Left lung (tissue), 10 donors: ENCODE results near the gene C6orf47. TPM values are rescaled to one million over a fixed set of nuclear protein-coding genes. Genes with fewer than 3 reads are reported as not detected.

Experiments used
- ATAC-seq: fragments of 200-7000 bp; cut with Tn5 transposase; one replicate; pipeline ENCODE4 v1.9.1; 2020; ENCODE audit warnings: moderate library complexity
- DNase-seq, 4 donors: peaks; one replicate each; pipeline ENCODE4 v3.0.0-alpha.2; 2013 to 2020
- H3K27ac ChIP-seq, 2 donors: fragments of 200-600 bp; sonication (generic) in 1 of 2; one replicate each; pipeline versions ENCODE4 v1.5.0 to v1.8.0; 2020 to 2021
- H3K27me3 ChIP-seq, 2 donors: fragments of 200-600 bp; sonication (generic) in 1 of 2; one replicate each; pipeline versions ENCODE4 v1.5.0 to v1.8.0; 2020 to 2021
- H3K36me3 ChIP-seq, 2 donors: fragments of 200-600 bp; sonication (generic) in 1 of 2; one replicate each; pipeline versions ENCODE4 v1.5.0 to v1.8.0; 2020 to 2021
- H3K4me1 ChIP-seq, 2 donors: fragments of 200-600 bp; one replicate each; pipeline ENCODE4 v1.8.0; 2021
- H3K4me3 ChIP-seq, 2 donors: fragments of 200-600 bp; sonication (generic) in 1 of 2; one replicate each; pipeline versions ENCODE4 v1.5.0 to v1.8.0; 2020 to 2021; ENCODE audit warnings: mild to moderate bottlenecking in 1 of 2
- H3K9me3 ChIP-seq, 2 donors: fragments of 200-600 bp; sonication (generic) in 1 of 2; one replicate each; pipeline versions ENCODE4 v1.5.0 to v1.8.0; 2020 to 2021
- CTCF ChIP-seq, 2 donors: fragments of 200-600 bp; sonication (generic) in 1 of 2; IDR thresholded peaks; one replicate each; pipeline versions ENCODE4 v1.5.0 to v1.8.0; 2021; ENCODE audit warnings: antibody characterized with exemption in 2 of 2
- intact Hi-C, 2 donors: fragments of 100-400 bp; cut with DNase I; formaldehyde crosslinking; loops; one replicate each; pipeline versions ENCODE4 v1.11.2 to v1.14.2; 2022
- polyA plus RNA-seq, 6 donors: library from polyadenylated mRNA; unstranded; fragments of 120-200 nt; gene quantifications; one replicate each; pipeline ENCODE4 v1.2.1, GENCODE V29; 2013; ENCODE audit not compliant: insufficient read length in 6 of 6
- total RNA-seq, 2 donors: library from RNA; stranded (reverse); fragmentation: NEBNext Ultra II Directional; extraction: Animal tissue kit (Norgen Biotek cat#: 25700); gene quantifications; one replicate each; pipeline ENCODE4 v1.2.1, GENCODE V29; 2021
- donor health status: DM: no; HTN: yes; CAD: no.
- donor health status: DM: no; HTN: no; CAD: no.

C6orf47 gene
- total and polyA plus RNA-seq, 8 donors = 15.3 to 23.8 (median 18.2) TPM

- Histone ChIP-seq H3K27me3 (no peaks in the 10 kb centered on the region), H3K27ac (no peak overlapping the region), H3K4me3 (peak overlapping the region in 1 of 2 donors; percentile 51), H3K4me1 (peaks cover 7 to 44% of the 10 kb centered on the region in 2 donors), H3K9me3 (no peaks in the 10 kb centered on the region), H3K36me3 (no peaks in the 10 kb centered on the region)
- DNase-seq = no peak
- no peak for ATAC-seq
- no peak for TF ChIP-seq CTCF (IDR thresholded peaks at IDR 0.05)
- intact Hi-C loops = no loop called here
Observed at GRCh38 chr6:31617010-31617409, 43.6 kb downstream of the C6orf47 start.

GRCh38 chr6:31615748-31616147 is 44.8 kb downstream of the C6orf47 start:
- no peaks in the 10 kb centered on the region for H3K9me3 ChIP-seq
- no peak for TF ChIP-seq CTCF (IDR thresholded peaks at IDR 0.05)
- peak overlapping the region; percentile 13 to 89 for H3K27ac ChIP-seq
- H3K27me3 ChIP-seq = no peaks in the 10 kb centered on the region
- intact Hi-C loops = no loop called here
- H3K4me3 ChIP-seq = peak overlapping the region in 1 of 2 donors; percentile 51
- DNase-seq = peak in 1 of 4 donors; percentile 84
- peaks cover 0 to 35% of the 10 kb centered on the region in 2 donors for H3K4me1 ChIP-seq
- no peak for ATAC-seq
- H3K36me3 ChIP-seq = no peaks in the 10 kb centered on the region

- H3K36me3 ChIP-seq = no peaks in the 10 kb centered on the region
- TF ChIP-seq CTCF (IDR thresholded peaks at IDR 0.05) = no peak
- no peaks in the 10 kb centered on the region for H3K9me3 ChIP-seq
- H3K4me1 ChIP-seq = peaks cover 0 to 35% of the 10 kb centered on the region in 2 donors
- intact Hi-C loops = no loop called here
- peak in 1 of 4 donors; percentile 55 for DNase-seq
- peak within 1 kb of the TSS; percentile 26 to 89 for H3K27ac ChIP-seq
- peak; percentile 19 for ATAC-seq
- H3K27me3 ChIP-seq = no peaks in the 10 kb centered on the region
- H3K4me3 ChIP-seq = peak within 1 kb of the TSS in 1 of 2 donors; percentile 51
Observed at GRCh38 chr6:31614684-31615578, 45.6 kb downstream of the C6orf47 start, which contains the start of gene AIF1. AIF1 (plus strand) TSS chr6:31615234; CDS start chr6:31615330, 96 bp downstream.

GRCh38 chr6:31614075-31614619 is 46.4 kb downstream of the C6orf47 start:
- Histone ChIP-seq H3K36me3 (no peaks in the 10 kb centered on the region), H3K4me3 (peak overlapping the region in 1 of 2 donors; percentile 51), H3K27ac (peak overlapping the region; percentile 26 to 89), H3K27me3 (no peaks in the 10 kb centered on the region), H3K4me1 (peaks cover 0 to 29% of the 10 kb centered on the region in 2 donors), H3K9me3 (no peaks in the 10 kb centered on the region)
- peak; percentile 68 for ATAC-seq
- TF ChIP-seq CTCF (IDR thresholded peaks at IDR 0.05) = no peak
- intact Hi-C loops = no loop called here
- peak in 1 of 4 donors; percentile 55 for DNase-seq

GRCh38 chr6:31610968-31611367 is 49.6 kb downstream of the C6orf47 start:
- H3K27ac ChIP-seq = no peak overlapping the region
- DNase-seq (no peak), ATAC-seq (no peak)
- H3K4me1 ChIP-seq = peaks cover 0 to 17% of the 10 kb centered on the region in 2 donors
- intact Hi-C loops = no loop called here
- TF ChIP-seq CTCF (IDR thresholded peaks at IDR 0.05) = no peak
- H3K36me3 ChIP-seq = no peaks in the 10 kb centered on the region
- H3K4me3 ChIP-seq = no peak overlapping the region
- no peaks in the 10 kb centered on the region for H3K27me3 ChIP-seq
- H3K9me3 ChIP-seq = no peaks in the 10 kb centered on the region
